ACC112 (cell line): ENCODE measurements around the gene C5AR1.
"Not testable (repeated sequence)": the region's sequence is repeated elsewhere in the genome, so short reads cannot be mapped to it uniquely, and the experiment has no call there.

ENCODE experiments used
- H2AFZ ChIP-seq: fragments of 200-600 bp; sonication (generic); one replicate; pipeline ENCODE4 v1.6.0; 2017; ENCODE audit warnings: antibody characterized with exemption, low read length; ENCODE audit not compliant: unreplicated experiment
- H3K27ac ChIP-seq: fragments of 200-600 bp; sonication (generic); 2 replicates; pipeline ENCODE4 v1.5.1; 2014; ENCODE audit warnings: low read depth, mild to moderate bottlenecking, antibody characterized with exemption, low read length, moderate library complexity
- H3K27me3 ChIP-seq: fragments of 200-600 bp; sonication (generic); 2 replicates; pipeline ENCODE4 v1.6.1; 2014; ENCODE audit warnings: mild to moderate bottlenecking, antibody characterized with exemption, low read length, moderate library complexity, mixed read lengths; ENCODE audit not compliant: insufficient read depth
- H3K36me3 ChIP-seq: fragments of 200-600 bp; sonication (generic); 2 replicates; pipeline ENCODE4 v1.6.1; 2016; ENCODE audit warnings: mild to moderate bottlenecking, antibody characterized with exemption, low read length, moderate library complexity, mixed read lengths; ENCODE audit not compliant: insufficient read depth
- H3K4me1 ChIP-seq: fragments of 200-600 bp; sonication (generic); one replicate; pipeline ENCODE4 v1.6.1; 2016; ENCODE audit warnings: low read length, mixed read lengths; ENCODE audit not compliant: insufficient read depth, unreplicated experiment, control insufficient read depth
- H3K4me3 ChIP-seq: fragments of 200-600 bp; sonication (generic); 2 replicates; pipeline ENCODE4 v1.5.1; 2014; ENCODE audit warnings: mild to moderate bottlenecking, low read depth, low read length
- H3K79me2 ChIP-seq: fragments of 200-600 bp; sonication (generic); one replicate; pipeline ENCODE4 v1.6.0; 2016; ENCODE audit warnings: low read length; ENCODE audit not compliant: control insufficient read depth, unreplicated experiment, insufficient read depth

Gene C5AR1

DNA sequence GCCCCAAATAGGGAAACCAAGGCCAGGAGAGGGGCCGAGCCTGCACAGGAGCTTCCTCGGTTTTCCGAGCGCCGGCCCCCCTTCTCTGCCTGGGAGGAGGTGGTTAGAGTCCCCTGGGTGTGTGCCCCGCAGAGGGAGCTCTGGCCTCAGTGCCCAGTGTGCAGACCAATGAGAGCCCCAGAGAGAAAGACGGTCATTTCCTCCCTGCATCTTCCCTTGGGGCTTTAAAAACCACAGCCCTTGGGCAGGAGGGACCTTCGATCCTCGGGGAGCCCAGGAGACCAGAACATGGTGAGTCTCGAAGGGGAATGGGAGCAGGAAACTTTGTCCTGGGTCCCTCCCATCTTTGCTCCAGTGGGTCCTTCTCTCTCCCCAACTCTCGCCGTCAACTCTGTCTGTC lies at the start of gene C5AR1:
Gene C5AR1, plus strand, starts transcription at position 254 of the 400 bp plus-strand sequence. Its CDS starts 35 bp downstream, at position 289.
- Histone ChIP-seq H3K4me1 (peaks cover 15% of the 10 kb centered on the region), H3K27ac (peak within 1 kb of the TSS; percentile 42; the same call in 1 of the 2 replicates), H2AFZ (no peak within 1 kb of the TSS), H3K4me3 (no peak within 1 kb of the TSS), H3K27me3 (no peaks in the 10 kb centered on the region), H3K79me2 (no peaks in the 10 kb centered on the region), H3K36me3 (no peaks in the 10 kb centered on the region)

DNA sequence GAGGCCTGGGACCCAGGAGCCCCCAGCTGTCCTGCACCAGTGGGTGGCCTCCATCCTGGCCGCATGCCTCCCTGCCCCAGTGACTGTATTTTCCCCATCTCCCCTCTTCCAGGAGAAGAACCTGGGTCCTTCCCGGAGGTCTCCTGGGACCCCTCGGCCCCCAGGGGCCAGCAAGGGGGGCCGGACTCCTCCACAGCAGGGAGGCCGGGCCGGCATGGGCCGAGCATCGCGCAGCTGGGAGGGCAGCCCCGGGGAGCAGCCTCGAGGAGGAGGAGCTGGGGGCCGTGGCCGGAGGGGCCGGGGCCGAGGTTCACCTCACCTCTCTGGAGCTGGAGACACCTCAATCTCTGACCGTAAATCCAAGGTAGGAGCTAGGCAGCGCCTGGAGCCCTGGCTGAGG lies 49.2 kb upstream of the C5AR1 start:
- Histone ChIP-seq H3K27me3 (no peaks in the 10 kb centered on the region), H3K4me1 (peaks cover 13% of the 10 kb centered on the region), H3K79me2 (peaks cover 24% of the 10 kb centered on the region), H3K36me3 (0 out of 2 replicates have a peak, but pooled peaks cover 3% of the 10 kb centered on the region), H2AFZ (no peak overlapping the region), H3K4me3 (no peak overlapping the region), H3K27ac (no peak overlapping the region)

DNA sequence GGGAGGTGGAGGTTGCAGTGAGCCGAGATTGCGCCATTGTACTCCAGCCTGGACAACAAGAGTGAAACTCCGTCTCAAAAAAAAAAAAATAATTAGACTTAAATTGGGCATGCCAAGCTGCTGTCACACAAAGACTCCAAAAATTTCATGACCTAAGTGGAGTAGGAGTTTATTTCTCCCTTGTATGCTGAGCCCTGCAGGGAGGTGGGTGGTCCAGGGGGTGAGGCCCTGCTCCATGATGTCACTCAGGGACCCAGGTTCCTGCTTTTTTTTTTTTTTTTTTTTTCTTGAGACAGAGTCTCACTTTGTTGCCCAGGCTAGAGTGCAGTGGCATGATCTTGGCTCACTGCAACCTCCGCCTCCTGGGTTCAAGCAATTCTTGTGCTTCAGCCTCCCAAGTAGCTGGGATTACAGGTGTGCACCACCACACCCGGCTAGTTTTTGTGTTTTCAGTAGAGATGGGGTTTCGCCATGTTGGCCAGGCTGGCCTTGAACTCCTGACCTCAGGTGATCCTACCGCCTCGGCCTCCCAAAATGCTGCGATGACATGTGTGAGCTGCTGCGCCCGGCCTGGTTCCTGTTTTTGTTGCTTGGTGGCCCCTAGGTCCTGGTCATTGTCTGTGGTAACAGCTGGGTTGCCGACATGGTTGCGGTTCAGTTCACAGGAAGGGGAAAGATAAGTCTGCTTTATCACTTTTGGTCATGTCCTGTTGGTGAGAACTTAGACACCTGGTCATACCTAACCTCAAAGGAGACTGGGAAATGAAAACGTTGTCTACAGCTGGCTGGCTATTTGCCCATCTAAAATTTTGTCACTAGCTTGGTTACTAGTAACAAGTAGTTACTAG lies 47.5 kb upstream of the C5AR1 start:
- H3K27ac ChIP-seq, H2AFZ ChIP-seq, H3K27me3 ChIP-seq, H3K4me3 ChIP-seq, H3K36me3 ChIP-seq: not testable (repeated sequence)
- H3K79me2 ChIP-seq, result peaks cover 24% of the 10 kb centered on the region
- peaks cover 13% of the 10 kb centered on the region for H3K4me1 ChIP-seq

DNA sequence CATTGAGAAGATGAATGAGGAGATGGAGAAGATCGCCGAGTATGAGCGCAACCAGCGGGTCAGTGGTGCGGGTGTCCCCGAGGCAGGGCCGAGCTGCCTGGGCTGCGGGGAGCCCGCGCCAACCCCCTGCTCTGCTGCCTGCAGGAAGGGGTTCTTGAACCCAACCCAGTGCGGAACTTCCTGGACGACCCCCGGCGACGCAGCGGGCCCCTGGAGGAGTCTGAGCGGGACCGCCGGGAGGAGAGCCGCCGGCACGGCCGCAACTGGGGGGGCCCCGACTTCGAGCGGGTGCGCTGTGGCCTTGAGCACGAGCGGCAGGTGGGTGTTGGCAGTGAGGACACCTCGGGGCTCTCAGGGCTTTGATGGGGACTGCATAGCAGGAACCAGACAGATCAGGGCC lies 45.0 kb upstream of the C5AR1 start:
- 0 out of 2 replicates have a peak, but pooled peaks cover 3% of the 10 kb centered on the region for H3K36me3 ChIP-seq
- H3K4me1 ChIP-seq, result no peaks in the 10 kb centered on the region
- H2AFZ ChIP-seq, result no peak overlapping the region
- no peak overlapping the region for H3K4me3 ChIP-seq
- H3K27me3 ChIP-seq, result no peaks in the 10 kb centered on the region
- H3K27ac ChIP-seq, result no peak overlapping the region
- H3K79me2 ChIP-seq, result peaks cover 7% of the 10 kb centered on the region

DNA sequence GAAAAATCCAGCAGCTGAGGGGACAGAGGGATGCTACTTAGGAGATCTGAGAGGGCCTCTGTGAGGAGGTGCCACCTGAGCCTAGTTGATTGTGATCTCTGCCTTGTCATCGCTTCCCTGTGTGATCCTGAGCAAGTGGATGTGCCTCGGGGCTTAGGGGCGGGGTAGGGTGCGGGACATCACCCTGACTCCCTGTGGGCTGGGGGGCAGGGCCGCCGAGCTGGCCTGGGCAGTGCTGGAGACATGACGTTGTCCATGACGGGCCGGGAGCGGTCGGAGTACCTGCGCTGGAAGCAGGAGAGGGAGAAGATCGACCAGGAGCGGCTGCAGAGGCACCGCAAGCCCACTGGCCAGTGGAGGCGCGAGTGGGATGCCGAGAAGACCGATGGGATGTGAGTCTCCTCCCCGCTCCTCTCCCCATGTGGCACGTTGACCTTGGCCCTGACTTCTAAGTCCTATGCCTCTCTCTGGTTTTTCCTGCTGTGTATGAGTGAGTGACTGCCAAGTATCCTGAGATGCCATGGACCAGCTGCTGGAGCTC lies 43.2 kb upstream of the C5AR1 start:
- no peak overlapping the region for H3K27ac ChIP-seq
- no peak overlapping the region for H3K4me3 ChIP-seq
- H3K27me3 ChIP-seq, result no peaks in the 10 kb centered on the region
- no peaks in the 10 kb centered on the region for H3K36me3 ChIP-seq
- no peak overlapping the region for H2AFZ ChIP-seq
- H3K79me2 ChIP-seq, result no peaks in the 10 kb centered on the region
- H3K4me1 ChIP-seq, result no peaks in the 10 kb centered on the region

DNA sequence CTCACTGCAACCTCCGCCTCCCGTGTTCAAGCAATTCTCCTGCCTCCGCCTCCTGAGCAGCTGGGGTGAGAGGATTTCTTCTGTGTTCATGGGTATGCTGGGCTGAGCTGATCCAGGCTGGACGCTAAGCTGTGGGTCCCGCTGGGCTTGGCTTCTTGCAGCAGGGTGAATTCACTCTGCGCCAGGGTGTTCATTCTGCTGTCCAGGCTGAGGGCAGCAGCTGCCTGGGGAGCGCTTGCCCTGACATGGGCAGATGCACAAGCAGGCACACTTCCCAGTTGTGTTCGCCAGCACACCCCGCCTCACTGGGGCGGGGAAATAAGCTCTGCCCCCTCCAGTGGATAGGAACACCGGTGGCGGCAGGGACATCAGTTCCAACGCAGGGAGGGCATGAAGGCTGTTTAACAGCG lies 42.3 kb upstream of the C5AR1 start:
- no peak overlapping the region for H3K4me3 ChIP-seq

DNA sequence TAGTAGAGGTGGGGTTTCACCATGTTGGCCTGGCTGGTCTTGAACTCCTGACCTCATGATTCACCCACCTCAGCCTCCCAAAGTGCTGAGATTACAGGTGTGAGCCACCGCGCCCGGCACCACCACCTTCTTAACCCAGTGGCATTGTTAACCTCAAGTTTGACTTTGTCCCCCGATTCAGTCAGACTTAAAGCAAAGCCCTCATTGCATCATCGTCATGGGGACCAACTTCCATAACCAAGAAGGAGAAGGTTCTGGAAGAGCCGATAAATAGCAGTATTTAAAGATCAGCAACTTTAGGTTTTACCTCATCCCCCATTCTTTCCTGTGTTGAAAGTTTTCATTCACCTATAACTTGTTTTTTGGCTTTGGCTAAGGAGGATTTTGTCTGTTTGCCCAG lies 41.6 kb upstream of the C5AR1 start:
- H2AFZ ChIP-seq, result no peak overlapping the region
- H3K27ac ChIP-seq, result no peak overlapping the region
- H3K79me2 ChIP-seq, result no peaks in the 10 kb centered on the region
- H3K27me3 ChIP-seq, result no peaks in the 10 kb centered on the region
- H3K36me3 ChIP-seq, result no peaks in the 10 kb centered on the region
- no peaks in the 10 kb centered on the region for H3K4me1 ChIP-seq
- H3K4me3 ChIP-seq, result no peak overlapping the region

More for the DNA sequence above, 42.3 kb upstream of the C5AR1 start:
- Histone ChIP-seq H3K36me3 (no peaks in the 10 kb centered on the region), H3K4me1 (no peaks in the 10 kb centered on the region), H3K79me2 (no peaks in the 10 kb centered on the region), H3K27ac (no peak overlapping the region), H3K27me3 (no peaks in the 10 kb centered on the region), H2AFZ (no peak overlapping the region)

DNA sequence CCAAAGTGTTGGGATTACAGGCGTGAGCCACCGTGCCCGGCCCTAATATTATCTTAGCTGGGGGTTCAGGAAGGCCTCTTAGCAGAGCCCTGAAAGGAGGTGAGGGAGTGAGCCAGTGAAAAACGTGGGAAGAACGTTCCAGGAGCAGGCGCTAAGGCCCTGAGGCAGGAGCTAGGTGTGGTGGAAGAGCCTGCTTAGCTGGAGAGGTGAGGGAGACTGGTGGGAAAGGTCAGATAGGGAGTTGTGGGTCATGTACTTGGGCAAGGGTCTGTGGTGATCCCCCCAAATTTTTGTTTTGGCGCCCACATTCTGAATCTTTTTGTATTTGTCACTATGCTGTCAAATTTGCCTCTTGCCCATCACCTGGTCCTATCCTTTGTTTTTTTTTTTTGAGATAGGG lies 40.1 kb upstream of the C5AR1 start:
- Histone ChIP-seq H3K27me3 (no peaks in the 10 kb centered on the region), H3K27ac (no peak overlapping the region), H3K4me1 (no peaks in the 10 kb centered on the region), H3K4me3 (no peak overlapping the region), H3K79me2 (no peaks in the 10 kb centered on the region), H2AFZ (no peak overlapping the region), H3K36me3 (no peaks in the 10 kb centered on the region)

DNA sequence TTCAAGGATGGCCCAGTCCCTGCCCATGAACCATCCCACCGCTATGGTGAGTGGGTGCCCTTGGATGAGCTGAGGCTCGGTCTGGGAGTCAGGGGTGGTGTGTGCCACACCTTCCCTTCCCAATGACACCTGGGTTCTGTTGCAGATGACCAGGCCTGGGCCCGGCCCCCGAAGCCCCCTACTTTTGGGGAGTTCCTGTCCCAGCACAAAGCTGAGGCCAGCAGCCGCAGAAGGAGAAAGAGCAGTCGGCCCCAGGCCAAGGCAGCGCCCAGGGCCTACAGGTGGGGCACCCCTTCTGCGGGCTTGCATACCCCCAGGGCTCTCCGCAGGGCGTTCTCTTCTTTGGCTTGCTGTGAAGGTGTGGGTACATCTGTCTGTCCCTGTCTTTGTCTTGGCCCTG lies 39.3 kb upstream of the C5AR1 start:
- no peaks in the 10 kb centered on the region for H3K36me3 ChIP-seq
- H3K4me1 ChIP-seq, result peaks cover 4% of the 10 kb centered on the region
- no peak overlapping the region for H3K27ac ChIP-seq
- H2AFZ ChIP-seq, result no peak overlapping the region
- H3K4me3 ChIP-seq, result no peak overlapping the region
- H3K79me2 ChIP-seq, result no peaks in the 10 kb centered on the region
- no peaks in the 10 kb centered on the region for H3K27me3 ChIP-seq

DNA sequence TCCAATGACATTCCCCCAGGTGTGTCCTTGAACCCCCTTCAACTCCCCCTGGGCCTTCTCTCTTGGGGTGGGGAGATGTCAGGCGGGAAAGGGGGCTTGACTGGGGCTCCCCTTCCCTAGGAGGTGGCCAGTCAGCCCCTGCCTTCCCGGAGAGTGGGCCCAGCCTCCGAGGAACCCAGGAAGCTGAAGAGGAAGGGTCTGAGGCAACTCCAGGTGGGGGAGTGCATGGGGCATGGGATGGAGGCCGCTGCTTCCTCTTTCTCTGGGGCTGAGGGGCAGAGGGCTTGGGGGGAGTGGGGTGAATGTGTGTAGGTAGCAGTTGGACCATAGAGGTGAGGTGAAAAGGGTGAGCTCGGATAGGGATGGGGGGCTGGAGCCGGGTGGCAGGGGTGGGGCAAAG lies 37.7 kb upstream of the C5AR1 start:
- Histone ChIP-seq H3K27me3 (no peaks in the 10 kb centered on the region), H3K79me2 (no peaks in the 10 kb centered on the region), H3K4me3 (no peak overlapping the region), H3K27ac (no peak overlapping the region), H3K4me1 (peaks cover 15% of the 10 kb centered on the region), H3K36me3 (no peaks in the 10 kb centered on the region), H2AFZ (no peak overlapping the region)
